HepG2 (cell line): ENCODE results near the gene ITGA7. TPM values are rescaled to one million over a fixed set of nuclear protein-coding genes. Genes with fewer than 3 reads are reported as not detected.

ENCODE experiments used
- BHLHE40 ChIP-seq: IDR thresholded peaks from 2 replicates; pipeline ENCODE4 v1.6.1; 2011; ENCODE audit warnings: low read length, improper control_type of control experiment
- BRD4 ChIP-seq: sonication (generic); formaldehyde crosslinking; IDR thresholded peaks from 2 replicates; pipeline ENCODE4 v1.4.0; 2020; ENCODE audit warnings: missing genetic modification reagents
- HNRNPK ChIP-seq: fragments of 200-400 bp; formaldehyde crosslinking; IDR thresholded peaks from 2 replicates; pipeline ENCODE4 v1.6.1; 2018; ENCODE audit warnings: low read length, low read depth, moderate library complexity, mild to moderate bottlenecking; ENCODE audit not compliant: poor library complexity, severe bottlenecking
- HNRNPLL ChIP-seq: fragments of 200-400 bp; formaldehyde crosslinking; IDR thresholded peaks from 2 replicates; pipeline ENCODE4 v1.6.1; 2017; ENCODE audit warnings: mild to moderate bottlenecking, low read depth, low read length; ENCODE audit not compliant: poor library complexity, severe bottlenecking
- JUN ChIP-seq: sonication (generic); formaldehyde crosslinking; IDR thresholded peaks from 2 replicates; pipeline ENCODE4 v1.4.0; 2020; ENCODE audit warnings: mild to moderate bottlenecking, missing genetic modification reagents
- KDM2A ChIP-seq: sonication (generic); formaldehyde crosslinking; IDR thresholded peaks from 2 replicates; pipeline ENCODE4 v1.4.0; 2020; ENCODE audit warnings: low read depth, missing genetic modification reagents, borderline replicate concordance
- MAFK ChIP-seq, 2 experiments: IDR thresholded peaks in 1 of 2; conservative IDR thresholded peaks in 1 of 2; 2 replicates each; pipeline ENCODE4 v1.6.1; 2011; ENCODE audit warnings: improper control_type of control experiment in 2 of 2, low read length in 2 of 2
- MXD4 ChIP-seq: IDR thresholded peaks from 2 replicates; pipeline ENCODE4 v1.6.1; 2016; ENCODE audit warnings: mild to moderate bottlenecking, missing biosample characterization, missing genetic modification reagents
- NFYB ChIP-seq: sonication (generic); formaldehyde crosslinking; IDR thresholded peaks from 2 replicates; pipeline ENCODE4 v1.4.0; 2020; ENCODE audit warnings: missing genetic modification reagents
- ONECUT2 ChIP-seq: sonication (generic); formaldehyde crosslinking; IDR thresholded peaks from 2 replicates; pipeline ENCODE4 v1.4.0; 2020; ENCODE audit warnings: missing genetic modification reagents
- PBX2 ChIP-seq: IDR thresholded peaks from 2 replicates; pipeline ENCODE4 v1.6.1; 2016; ENCODE audit warnings: control low read depth
- REST ChIP-seq, 2 experiments: IDR thresholded peaks; 2 replicates each; pipeline ENCODE4 v1.6.1; 2011 to 2012; ENCODE audit warnings: low read length in 2 of 2, borderline replicate concordance in 1 of 2, low read depth in 1 of 2, mild to moderate bottlenecking in 1 of 2, moderate library complexity in 1 of 2
- SOX6 ChIP-seq, 2 experiments: fragments of 450-650 bp in 1 of 2; sonication (generic) in 1 of 2; formaldehyde crosslinking in 1 of 2; IDR thresholded peaks; 2 replicates each; pipeline versions ENCODE4 v1.4.0 to v1.6.1; 2017 to 2020; ENCODE audit warnings: antibody characterized with exemption in 1 of 2, mild to moderate bottlenecking in 1 of 2, missing genetic modification reagents in 1 of 2
- TBL1XR1 ChIP-seq: fragments of 150-350 bp; IDR thresholded peaks from 2 replicates; pipeline ENCODE4 v1.6.1; 2014; ENCODE audit warnings: borderline replicate concordance, low read length; ENCODE audit not compliant: partially characterized antibody
- TOPORS ChIP-seq: sonication (generic); formaldehyde crosslinking; IDR thresholded peaks from 2 replicates; pipeline ENCODE4 v1.8.0; 2023; ENCODE audit warnings: mild to moderate bottlenecking, missing genetic modification reagents
- ZKSCAN1 ChIP-seq: fragments of 150-350 bp; IDR thresholded peaks from 2 replicates; pipeline ENCODE4 v1.6.1; 2014; ENCODE audit warnings: low read length
- ZNF878 ChIP-seq: sonication (generic); formaldehyde crosslinking; IDR thresholded peaks from 2 replicates; pipeline ENCODE4 v1.8.1; 2023; ENCODE audit warnings: mild to moderate bottlenecking, missing genetic modification reagents, moderate library complexity
- polyA plus RNA-seq, 8 experiments: library from polyadenylated mRNA; depleted of rRNA in 3 of 8; stranded (reverse) in 7 of 8; unstranded in 1 of 8; fragments of >200 nt; fragmentation: Illumina TruSeq in 4 of 8; extraction: Trizol in 4 of 8; gene quantifications; 2 replicates each; pipeline versions ENCODE4 v1.2.1 to v1.2.3, GENCODE V29; 2011 to 2016; ENCODE audit warnings: low read depth in 4 of 8, missing spikeins in 1 of 8, mixed read lengths in 1 of 8; ENCODE audit not compliant: insufficient read depth in 1 of 8
- total RNA-seq, 5 experiments: library from RNA; depleted of rRNA; stranded (reverse); fragments of >200 nt; fragmentation: Illumina TruSeq; extraction: Trizol; gene quantifications; 2 replicates each; pipeline ENCODE4 v1.2.3, GENCODE V29; 2016; ENCODE audit warnings: low read depth in 1 of 5
- TF ChIP-seq, protein P1 (sequence below): sonication (generic); formaldehyde crosslinking; IDR thresholded peaks from 2 replicates; pipeline ENCODE4 v1.9.0; 2022; ENCODE audit warnings: low read depth, missing genetic modification reagents
- TF ChIP-seq, protein P2 (sequence below): sonication (generic); formaldehyde crosslinking; IDR thresholded peaks from 2 replicates; pipeline ENCODE4 v1.8.1; 2023; ENCODE audit warnings: mild to moderate bottlenecking, missing genetic modification reagents

Gene ITGA7
- total and polyA plus RNA-seq, 2 of the 13 experiments (the other 11 are each of a cell fraction or from before 2014, with no cell fraction given): 0.65 to 0.75 TPM

- TF ChIP-seq, protein P1, sequence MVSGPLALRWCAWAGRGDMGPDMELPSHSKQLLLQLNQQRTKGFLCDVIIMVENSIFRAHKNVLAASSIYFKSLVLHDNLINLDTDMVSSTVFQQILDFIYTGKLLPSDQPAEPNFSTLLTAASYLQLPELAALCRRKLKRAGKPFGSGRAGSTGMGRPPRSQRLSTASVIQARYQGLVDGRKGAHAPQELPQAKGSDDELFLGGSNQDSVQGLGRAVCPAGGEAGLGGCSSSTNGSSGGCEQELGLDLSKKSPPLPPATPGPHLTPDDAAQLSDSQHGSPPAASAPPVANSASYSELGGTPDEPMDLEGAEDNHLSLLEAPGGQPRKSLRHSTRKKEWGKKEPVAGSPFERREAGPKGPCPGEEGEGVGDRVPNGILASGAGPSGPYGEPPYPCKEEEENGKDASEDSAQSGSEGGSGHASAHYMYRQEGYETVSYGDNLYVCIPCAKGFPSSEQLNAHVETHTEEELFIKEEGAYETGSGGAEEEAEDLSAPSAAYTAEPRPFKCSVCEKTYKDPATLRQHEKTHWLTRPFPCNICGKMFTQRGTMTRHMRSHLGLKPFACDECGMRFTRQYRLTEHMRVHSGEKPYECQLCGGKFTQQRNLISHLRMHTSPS (CRISPR knock-in tag): no peak
- TF ChIP-seq KDM2A (peak; percentile 51; the same call in 1 of the 2 replicates), REST (IDR thresholded peaks at IDR 0.05; ENCODE audit: borderline replicate concordance in 1 of 2, low read depth in 1 of 2, low read length in 2 of 2) (no peak), ONECUT2 (CRISPR knock-in tag) (no peak), HNRNPLL (no peak), MXD4 (CRISPR knock-in tag) (no peak), NFYB (CRISPR knock-in tag) (no peak), MAFK (conservative IDR thresholded peaks at IDR 0.05 in 1 of 2, IDR thresholded peaks at IDR 0.05 in 1 of 2; ENCODE audit: low read length in 2 of 2) (peak; percentile 84 to 90), PBX2 (CRISPR knock-in tag) (no peak), TOPORS (no peak), BRD4 (CRISPR knock-in tag) (no peak), ZNF878 (CRISPR knock-in tag) (no peak), BHLHE40 (no peak), JUN (CRISPR knock-in tag) (no peak), SOX6 (IDR thresholded peaks at IDR 0.05) (no peak), SOX6 (CRISPR knock-in tag; IDR thresholded peaks at IDR 0.05) (no peak), HNRNPK (no peak), ZKSCAN1 (no peak), TBL1XR1 (no peak)
- TF ChIP-seq, protein P2, sequence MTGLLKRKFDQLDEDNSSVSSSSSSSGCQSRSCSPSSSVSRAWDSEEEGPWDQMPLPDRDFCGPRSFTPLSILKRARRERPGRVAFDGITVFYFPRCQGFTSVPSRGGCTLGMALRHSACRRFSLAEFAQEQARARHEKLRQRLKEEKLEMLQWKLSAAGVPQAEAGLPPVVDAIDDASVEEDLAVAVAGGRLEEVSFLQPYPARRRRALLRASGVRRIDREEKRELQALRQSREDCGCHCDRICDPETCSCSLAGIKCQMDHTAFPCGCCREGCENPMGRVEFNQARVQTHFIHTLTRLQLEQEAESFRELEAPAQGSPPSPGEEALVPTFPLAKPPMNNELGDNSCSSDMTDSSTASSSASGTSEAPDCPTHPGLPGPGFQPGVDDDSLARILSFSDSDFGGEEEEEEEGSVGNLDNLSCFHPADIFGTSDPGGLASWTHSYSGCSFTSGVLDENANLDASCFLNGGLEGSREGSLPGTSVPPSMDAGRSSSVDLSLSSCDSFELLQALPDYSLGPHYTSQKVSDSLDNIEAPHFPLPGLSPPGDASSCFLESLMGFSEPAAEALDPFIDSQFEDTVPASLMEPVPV (CRISPR knock-in tag): no peak
These were observed 29.3 kb upstream of the ITGA7 start (continued) for GRCh38 chr12:55736780-55737580.
